Measurements from ENCODE around the gene TPM1. TPM values are rescaled to one million over a fixed set of nuclear protein-coding genes. Genes with fewer than 3 reads are reported as not detected.
A peak's percentile ranks its signal among the peaks of the same experiment; 100 is the strongest.

The TPM1 gene
- total and polyA plus RNA-seq, 4 donors, result 64.7 to 101 (median 71.5) TPM

DNA sequence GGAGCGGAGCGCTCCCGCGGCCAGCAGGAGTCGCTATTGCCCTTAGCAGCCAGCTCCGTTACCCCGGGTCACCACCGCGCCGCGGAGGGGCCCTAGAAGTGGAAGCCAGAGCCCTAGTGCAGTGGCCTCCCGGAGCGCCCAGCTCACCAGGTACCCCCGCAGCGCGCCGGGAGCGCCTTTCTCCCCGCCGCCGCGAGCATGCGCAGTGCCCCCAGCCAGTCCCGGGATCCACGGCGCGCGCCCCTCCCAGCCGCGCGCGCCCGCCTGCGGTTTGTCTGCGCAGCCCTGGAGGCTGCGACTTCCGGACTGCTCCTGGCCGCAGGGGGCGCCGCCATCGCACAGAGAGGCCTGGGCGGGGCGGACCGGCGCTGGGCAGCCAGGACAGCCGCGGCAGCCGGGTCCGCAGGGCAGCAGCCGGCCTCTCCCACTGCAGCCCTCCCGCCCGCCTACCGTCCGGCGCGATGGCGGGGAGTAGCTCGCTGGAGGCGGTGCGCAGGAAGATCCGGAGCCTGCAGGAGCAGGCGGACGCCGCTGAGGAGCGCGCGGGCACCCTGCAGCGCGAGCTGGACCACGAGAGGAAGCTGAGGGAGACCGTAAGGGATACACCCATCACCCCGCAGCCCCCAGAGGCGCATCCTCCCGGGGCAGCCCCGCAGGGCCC, 5.7 kb downstream of the TPM1 start (continued):
- TF ChIP-seq ZBTB33 (IDR thresholded peaks at IDR 0.05), result no peak
- TF ChIP-seq HNF4G (IDR thresholded peaks at IDR 0.05), result no peak
- TF ChIP-seq JUND (IDR thresholded peaks at IDR 0.05), result no peak
- no peak for TF ChIP-seq EGR1 (IDR thresholded peaks at IDR 0.05; ENCODE audit: low read depth in 2 of 2)
- peak; percentile 89 to 91 for TF ChIP-seq RAD21 (IDR thresholded peaks at IDR 0.05)

DNA sequence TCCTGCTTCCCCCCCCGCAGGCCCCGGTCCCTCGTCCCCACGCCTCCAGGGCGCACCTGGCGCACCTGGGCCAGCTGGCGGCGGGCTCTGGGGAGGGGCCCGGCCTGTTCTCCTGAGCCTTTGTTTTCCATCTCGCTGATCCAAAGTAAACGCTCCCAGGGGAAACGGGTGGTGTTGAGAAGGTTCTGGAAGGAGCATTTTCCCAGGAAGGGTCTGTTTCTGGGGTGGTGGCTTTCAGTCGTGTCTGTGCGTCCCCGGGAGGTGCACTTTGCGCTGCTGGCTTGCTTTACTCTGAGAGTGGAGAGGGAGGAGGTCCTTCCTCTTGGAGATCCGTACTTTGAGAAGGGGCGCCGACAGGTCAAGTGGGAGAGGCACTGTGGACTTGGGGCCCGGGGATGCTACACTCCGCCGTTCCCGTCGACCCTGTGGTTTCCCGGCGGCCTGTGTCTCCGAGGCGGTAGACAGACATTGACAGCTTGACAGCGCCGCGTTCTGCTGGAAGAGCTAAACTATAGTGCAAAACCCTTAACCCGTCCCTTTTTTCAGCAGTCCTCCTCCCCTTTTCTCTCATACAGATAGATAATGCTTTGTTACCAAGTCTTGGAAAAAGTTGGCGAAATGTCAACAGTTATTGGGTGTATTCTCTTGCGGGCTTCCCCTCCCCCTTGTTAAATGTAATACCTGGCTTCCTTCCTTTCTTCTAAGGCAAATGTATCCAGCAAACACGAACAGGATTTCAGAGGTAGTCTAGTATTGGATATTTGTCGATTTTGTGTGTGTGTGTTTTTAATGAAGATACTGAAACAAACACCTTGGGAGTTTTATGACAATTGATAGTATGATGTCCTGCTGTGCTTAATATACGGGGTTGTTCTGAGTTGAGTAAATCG, 6.5 kb downstream of the TPM1 start:
- Histone ChIP-seq H3K4me3 (ENCODE audit: low read depth in 1 of 3, low read length in 3 of 3) (peak overlapping the region; percentile 38 to 91 (median 90)), H3K27me3 (ENCODE audit: control insufficient read depth in 4 of 4, insufficient read depth in 4 of 4, low read length in 3 of 4) (peaks cover 0 to 3% (median 0%) of the 10 kb centered on the region in 4 donors), H3K27ac (ENCODE audit: low read depth in 1 of 2, low read length in 2 of 2) (peak overlapping the region; percentile 84 to 91), H3K9me3 (ENCODE audit: control insufficient read depth in 4 of 4, low read length in 3 of 4) (no peaks in the 10 kb centered on the region), H3K36me3 (ENCODE audit: control insufficient read depth in 4 of 4, insufficient read depth in 3 of 4, low read depth in 1 of 4, low read length in 3 of 4) (no peaks in the 10 kb centered on the region), H3K9ac (ENCODE audit: low read depth in 1 of 2, low read length in 2 of 2) (peak overlapping the region; percentile 76 to 89), H3K4me1 (ENCODE audit: control insufficient read depth in 4 of 4, insufficient read depth in 4 of 4, low read length in 3 of 4) (peaks cover 18 to 49% (median 35%) of the 10 kb centered on the region in 4 donors)
- DNase-seq (ENCODE audit: low spot score), result peak; percentile 67
- 3% methylated on average over 38 of the region's 38 CpGs for WGBS
- TF ChIP-seq, protein P1, sequence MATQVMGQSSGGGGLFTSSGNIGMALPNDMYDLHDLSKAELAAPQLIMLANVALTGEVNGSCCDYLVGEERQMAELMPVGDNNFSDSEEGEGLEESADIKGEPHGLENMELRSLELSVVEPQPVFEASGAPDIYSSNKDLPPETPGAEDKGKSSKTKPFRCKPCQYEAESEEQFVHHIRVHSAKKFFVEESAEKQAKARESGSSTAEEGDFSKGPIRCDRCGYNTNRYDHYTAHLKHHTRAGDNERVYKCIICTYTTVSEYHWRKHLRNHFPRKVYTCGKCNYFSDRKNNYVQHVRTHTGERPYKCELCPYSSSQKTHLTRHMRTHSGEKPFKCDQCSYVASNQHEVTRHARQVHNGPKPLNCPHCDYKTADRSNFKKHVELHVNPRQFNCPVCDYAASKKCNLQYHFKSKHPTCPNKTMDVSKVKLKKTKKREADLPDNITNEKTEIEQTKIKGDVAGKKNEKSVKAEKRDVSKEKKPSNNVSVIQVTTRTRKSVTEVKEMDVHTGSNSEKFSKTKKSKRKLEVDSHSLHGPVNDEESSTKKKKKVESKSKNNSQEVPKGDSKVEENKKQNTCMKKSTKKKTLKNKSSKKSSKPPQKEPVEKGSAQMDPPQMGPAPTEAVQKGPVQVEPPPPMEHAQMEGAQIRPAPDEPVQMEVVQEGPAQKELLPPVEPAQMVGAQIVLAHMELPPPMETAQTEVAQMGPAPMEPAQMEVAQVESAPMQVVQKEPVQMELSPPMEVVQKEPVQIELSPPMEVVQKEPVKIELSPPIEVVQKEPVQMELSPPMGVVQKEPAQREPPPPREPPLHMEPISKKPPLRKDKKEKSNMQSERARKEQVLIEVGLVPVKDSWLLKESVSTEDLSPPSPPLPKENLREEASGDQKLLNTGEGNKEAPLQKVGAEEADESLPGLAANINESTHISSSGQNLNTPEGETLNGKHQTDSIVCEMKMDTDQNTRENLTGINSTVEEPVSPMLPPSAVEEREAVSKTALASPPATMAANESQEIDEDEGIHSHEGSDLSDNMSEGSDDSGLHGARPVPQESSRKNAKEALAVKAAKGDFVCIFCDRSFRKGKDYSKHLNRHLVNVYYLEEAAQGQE (IDR thresholded peaks at IDR 0.05), result peak; percentile 46
- no peak for TF ChIP-seq ATF3 (IDR thresholded peaks at IDR 0.05)
- peak; percentile 29 for TF ChIP-seq YY1 (IDR thresholded peaks at IDR 0.05)
- no peak for TF ChIP-seq RXRA (IDR thresholded peaks at IDR 0.05)

GRCh38 chr15:63049783-63050371, 7.3 kb downstream of the TPM1 start:
- H3K36me3 ChIP-seq (ENCODE audit: control insufficient read depth in 4 of 4, insufficient read depth in 3 of 4, low read depth in 1 of 4, low read length in 3 of 4), result no peaks in the 10 kb centered on the region
- 65% methylated on average over 8 of the region's 8 CpGs for WGBS
- H3K4me1 ChIP-seq (ENCODE audit: control insufficient read depth in 4 of 4, insufficient read depth in 4 of 4, low read length in 3 of 4), result peaks cover 22 to 52% (median 38%) of the 10 kb centered on the region in 4 donors
- TF ChIP-seq TAF1 (conservative IDR thresholded peaks at IDR 0.05) (no peak), HNF4A (conservative IDR thresholded peaks at IDR 0.05) (peak; percentile 20 to 32)
- peak overlapping the region in 1 of 3 donors; percentile 90 for H3K4me3 ChIP-seq (ENCODE audit: low read depth in 1 of 3, low read length in 3 of 3)
- H3K27ac ChIP-seq (ENCODE audit: low read depth in 1 of 2, low read length in 2 of 2), result peak overlapping the region; percentile 84 to 91
- no peak for DNase-seq (ENCODE audit: low spot score)
- no peaks in the 10 kb centered on the region for H3K9me3 ChIP-seq (ENCODE audit: control insufficient read depth in 4 of 4, low read length in 3 of 4)
- H3K27me3 ChIP-seq (ENCODE audit: control insufficient read depth in 4 of 4, insufficient read depth in 4 of 4, low read length in 3 of 4), result no peaks in the 10 kb centered on the region
- H3K9ac ChIP-seq (ENCODE audit: low read depth in 1 of 2, low read length in 2 of 2), result peak overlapping the region in 1 of 2 donors; percentile 89

All from liver (tissue), 9 donors.